Measurements from ENCODE around the gene PWWP2A. TPM values are rescaled to one million over a fixed set of nuclear protein-coding genes. Genes with fewer than 3 reads are reported as not detected.

The PWWP2A gene
- total RNA-seq, 1 experiment from 2014 or later, result 66.7 TPM

- WGBS (ENCODE audit: extremely low coverage, insufficient read length, low lambda C conversion rate), result no CpG with 5 or more reads among the region's 3 CpGs
- Histone ChIP-seq H3K27ac (ENCODE audit: insufficient read length, low read depth, low read length) (no peak overlapping the region), H4K91ac (ENCODE audit: insufficient read length, low read depth, low read length) (no peak overlapping the region), H3K4me1 (ENCODE audit: insufficient read depth, low read length) (peaks cover 11% of the 10 kb centered on the region; the same call in 1 of the 2 replicates), H3K23me2 (ENCODE audit: insufficient read length, low read depth, low read length, poor library complexity, severe bottlenecking) (no peaks in the 10 kb centered on the region), H3K79me1 (ENCODE audit: insufficient read depth, low read depth, low read length, poor library complexity, severe bottlenecking) (no peaks in the 10 kb centered on the region), H3K27me3 (ENCODE audit: insufficient read depth, low read length) (no peaks in the 10 kb centered on the region), H3T11ph (ENCODE audit: low read length) (no peak overlapping the region), H3K79me2 (ENCODE audit: insufficient read depth, low read length) (no peaks in the 10 kb centered on the region), H2BK120ac (ENCODE audit: low read depth, low read length, poor library complexity, severe bottlenecking) (no peak overlapping the region), H3K23ac (ENCODE audit: insufficient read length, low read depth, low read length) (no peak overlapping the region), H4K5ac (ENCODE audit: insufficient read length, low read depth, low read length) (no peak overlapping the region), H3K18ac (ENCODE audit: insufficient read length, low read depth, low read length) (no peak overlapping the region), H3K56ac (ENCODE audit: insufficient read length, low read depth, low read length) (no peak overlapping the region), H2AFZ (ENCODE audit: low read length) (no peak overlapping the region), H3K4ac (ENCODE audit: low read depth, low read length) (no peak overlapping the region), H2BK12ac (ENCODE audit: insufficient read length, low read depth, low read length) (no peak overlapping the region), H3K4me2 (ENCODE audit: insufficient read depth, insufficient read length, low read length) (peak overlapping the region; percentile 18), H4K8ac (replicated peaks; ENCODE audit: insufficient read length, low read depth, low read length) (no peak overlapping the region), H2AK5ac (ENCODE audit: insufficient read length, low read length) (no peak overlapping the region), H3K14ac (ENCODE audit: insufficient read depth, low read length) (no peak overlapping the region), H2BK5ac (ENCODE audit: insufficient read length, low read length) (no peak overlapping the region), H2BK20ac (ENCODE audit: low read depth, low read length, poor library complexity, severe bottlenecking) (no peak overlapping the region), H3K9me3 (ENCODE audit: control insufficient read depth, low read depth, low read length) (no peaks in the 10 kb centered on the region), H4K20me1 (ENCODE audit: control insufficient read depth, insufficient read depth, insufficient read length) (no peaks in the 10 kb centered on the region), H3K9ac (ENCODE audit: extremely low read depth, insufficient read length, low read length) (no peak overlapping the region), H2BK15ac (ENCODE audit: low read depth, low read length) (no peak overlapping the region)
- TF ChIP-seq, protein P1, sequence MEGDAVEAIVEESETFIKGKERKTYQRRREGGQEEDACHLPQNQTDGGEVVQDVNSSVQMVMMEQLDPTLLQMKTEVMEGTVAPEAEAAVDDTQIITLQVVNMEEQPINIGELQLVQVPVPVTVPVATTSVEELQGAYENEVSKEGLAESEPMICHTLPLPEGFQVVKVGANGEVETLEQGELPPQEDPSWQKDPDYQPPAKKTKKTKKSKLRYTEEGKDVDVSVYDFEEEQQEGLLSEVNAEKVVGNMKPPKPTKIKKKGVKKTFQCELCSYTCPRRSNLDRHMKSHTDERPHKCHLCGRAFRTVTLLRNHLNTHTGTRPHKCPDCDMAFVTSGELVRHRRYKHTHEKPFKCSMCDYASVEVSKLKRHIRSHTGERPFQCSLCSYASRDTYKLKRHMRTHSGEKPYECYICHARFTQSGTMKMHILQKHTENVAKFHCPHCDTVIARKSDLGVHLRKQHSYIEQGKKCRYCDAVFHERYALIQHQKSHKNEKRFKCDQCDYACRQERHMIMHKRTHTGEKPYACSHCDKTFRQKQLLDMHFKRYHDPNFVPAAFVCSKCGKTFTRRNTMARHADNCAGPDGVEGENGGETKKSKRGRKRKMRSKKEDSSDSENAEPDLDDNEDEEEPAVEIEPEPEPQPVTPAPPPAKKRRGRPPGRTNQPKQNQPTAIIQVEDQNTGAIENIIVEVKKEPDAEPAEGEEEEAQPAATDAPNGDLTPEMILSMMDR (conservative IDR thresholded peaks at IDR 0.05), result no peak
- H3K4me3 Mint-ChIP-seq, result peak overlapping the region; percentile 8 to 47
- H3K36me3 Mint-ChIP-seq (ENCODE audit: insufficient read depth in 1 of 3, low read depth in 3 of 3), result peaks cover 14 to 32% (median 25%) of the 10 kb centered on the region in 3 experiments; a peak in 6 of 7 replicates
- H3K4me1 Mint-ChIP-seq, result peaks cover 47 to 49% of the 10 kb centered on the region in 2 experiments
- H3K9me3 Mint-ChIP-seq, result no peaks in the 10 kb centered on the region
- no peaks in the 10 kb centered on the region for H3K27me3 Mint-ChIP-seq (ENCODE audit: low read depth)
- no peak for DNase-seq
- H3K27ac Mint-ChIP-seq, result peak overlapping the region; percentile 31 to 80 (median 49); a peak in 5 of 7 replicates
Observed at GRCh38 chr5:160042671-160043070, 76.6 kb downstream of the PWWP2A start.

Other genes starting within 250 kb of the PWWP2A start
- not detected in 2 replicates for gene ADRA1B, start 203.0 kb downstream of the PWWP2A start, total RNA-seq (2021)
- 62.6 and 63.3 TPM in 2 replicates for gene TTC1, start 110.3 kb downstream of the PWWP2A start, total RNA-seq (2021)
- 5.2 and 6.2 TPM in 2 replicates for gene FABP6, start 110.1 kb upstream of the PWWP2A start, total RNA-seq (2021)
- gene CCNJL, start 193.1 kb upstream of the PWWP2A start, total RNA-seq (2021), result 26.9 and 29.7 TPM in 2 replicates